Measurements from ENCODE around the gene TMEM144. TPM values are rescaled to one million over a fixed set of nuclear protein-coding genes. Genes with fewer than 3 reads are reported as not detected.
"Not testable (repeated sequence)": the region's sequence is repeated elsewhere in the genome, so short reads cannot be mapped to it uniquely, and the experiment has no call there.

Gene TMEM144
- total RNA-seq, 1 experiment from 2014 or later = 3.3 TPM

- DNase-seq (ENCODE audit: low read depth) = no peak
These were observed 19.6 kb upstream of the TMEM144 start for GRCh38 chr4:158190718-158191117.

- no peak for DNase-seq (ENCODE audit: low read depth)
These were observed 17.7 kb upstream of the TMEM144 start for GRCh38 chr4:158192439-158193158.

- peak; percentile 43 for DNase-seq (ENCODE audit: low read depth)
These were observed 17.0 kb upstream of the TMEM144 start for GRCh38 chr4:158193171-158193749.

- peak; percentile 17 for DNase-seq (ENCODE audit: low read depth)
These were observed 15.0 kb upstream of the TMEM144 start for GRCh38 chr4:158195297-158195696.

GRCh38 chr4:158197194-158197776 lies 13.0 kb upstream of the TMEM144 start:
- peak; percentile 6 for DNase-seq (ENCODE audit: low read depth)

GRCh38 chr4:158200214-158200613 lies 10.1 kb upstream of the TMEM144 start:
- DNase-seq (ENCODE audit: low read depth) = no peak

- no peak for DNase-seq (ENCODE audit: low read depth)
These were observed 9.0 kb upstream of the TMEM144 start for GRCh38 chr4:158201322-158201721.

- DNase-seq (ENCODE audit: low read depth) = no peak
These were observed 8.4 kb upstream of the TMEM144 start for GRCh38 chr4:158201876-158202275.

GRCh38 chr4:158202481-158202880 lies 7.8 kb upstream of the TMEM144 start:
- DNase-seq (ENCODE audit: low read depth) = no peak

- no peak for DNase-seq (ENCODE audit: low read depth)
These were observed 6.8 kb upstream of the TMEM144 start for GRCh38 chr4:158203436-158203835.

GRCh38 chr4:158203929-158204328 lies 6.4 kb upstream of the TMEM144 start:
- DNase-seq (ENCODE audit: low read depth) = no peak

- no peak for DNase-seq (ENCODE audit: low read depth)
These were observed 1.2 kb upstream of the TMEM144 start for GRCh38 chr4:158208963-158209640.

- DNase-seq (ENCODE audit: low read depth) = peak; percentile 4
These were observed 936 bp downstream of the TMEM144 start for GRCh38 chr4:158211222-158211621.

- DNase-seq (ENCODE audit: low read depth) = no peak
These were observed 3.2 kb downstream of the TMEM144 start for GRCh38 chr4:158213466-158213865.

- no peak for DNase-seq (ENCODE audit: low read depth)
These were observed 4.6 kb downstream of the TMEM144 start for GRCh38 chr4:158214856-158215255.

GRCh38 chr4:158217763-158218162 lies 7.5 kb downstream of the TMEM144 start:
- DNase-seq (ENCODE audit: low read depth) = no peak

- no peak for DNase-seq (ENCODE audit: low read depth)
These were observed 9.3 kb downstream of the TMEM144 start for GRCh38 chr4:158219623-158220022.

GRCh38 chr4:158224318-158224717 lies 14.0 kb downstream of the TMEM144 start:
- DNase-seq (ENCODE audit: low read depth) = not testable (repeated sequence)

- not testable (repeated sequence) for DNase-seq (ENCODE audit: low read depth)
These were observed 14.7 kb downstream of the TMEM144 start for GRCh38 chr4:158224999-158225398.

- not testable (repeated sequence) for DNase-seq (ENCODE audit: low read depth)
These were observed 17.6 kb downstream of the TMEM144 start for GRCh38 chr4:158227880-158228279.

GRCh38 chr4:158228399-158228798 lies 18.1 kb downstream of the TMEM144 start:
- DNase-seq (ENCODE audit: low read depth) = not testable (repeated sequence)

GRCh38 chr4:158229768-158230167 lies 19.5 kb downstream of the TMEM144 start:
- DNase-seq (ENCODE audit: low read depth) = no peak

- no peak for DNase-seq (ENCODE audit: low read depth)
These were observed 24.4 kb downstream of the TMEM144 start for GRCh38 chr4:158234671-158235070.

Data from M059J (cell line).